SK-N-SH treated with all-trans-retinoic acid at 6 μM for 48 hours (cell line): ENCODE results near the gene FAM181B.

Experiments
- ATAC-seq: fragments of 200-7000 bp; cut with Tn5 transposase; 3 replicates; pipeline ENCODE4 v1.9.1; 2020; ENCODE audit warnings: mild to moderate bottlenecking, moderate library complexity
- ARNTL ChIP-seq: fragments of 450-650 bp; formaldehyde crosslinking; IDR thresholded peaks from 2 replicates; pipeline ENCODE4 v1.5.0; 2020; ENCODE audit warnings: low read depth, mild to moderate bottlenecking, moderate library complexity, borderline replicate concordance
- BACH2 ChIP-seq: fragments of 250-450 bp; sonication (Bioruptor Pico); IDR thresholded peaks from 2 replicates; pipeline ENCODE4 v1.9.0; 2021; ENCODE audit warnings: mild to moderate bottlenecking, borderline replicate concordance
- CREB5 ChIP-seq: fragments of 250-450 bp; sonication (Bioruptor Pico); IDR thresholded peaks from 2 replicates; pipeline ENCODE4 v1.5.1; 2020; ENCODE audit warnings: low read depth, mild to moderate bottlenecking, moderate library complexity
- CSDC2 ChIP-seq: fragments of 250-450 bp; sonication (Bioruptor Pico); IDR thresholded peaks from 2 replicates; pipeline ENCODE4 v1.5.0; 2020; ENCODE audit warnings: mild to moderate bottlenecking, moderate library complexity
- GLIS3 ChIP-seq: fragments of 250-450 bp; sonication (Bioruptor Pico); IDR thresholded peaks from 2 replicates; pipeline ENCODE4 v1.5.0; 2020; ENCODE audit warnings: mild to moderate bottlenecking, moderate library complexity
- ISL1 ChIP-seq: fragments of 250-450 bp; sonication (Bioruptor Pico); IDR thresholded peaks from 2 replicates; pipeline ENCODE4 v2.1.2; 2022; ENCODE audit warnings: mild to moderate bottlenecking, moderate library complexity
- POU6F1 ChIP-seq: fragments of 250-450 bp; sonication (Bioruptor Pico); IDR thresholded peaks from 2 replicates; pipeline ENCODE4 v1.8.0; 2021; ENCODE audit warnings: low read depth, mild to moderate bottlenecking, moderate library complexity, borderline replicate concordance
- PPARA ChIP-seq: fragments of 250-450 bp; sonication (Bioruptor Pico); IDR thresholded peaks from 2 replicates; pipeline ENCODE4 v1.5.0; 2020; ENCODE audit warnings: mild to moderate bottlenecking, borderline replicate concordance
- TOX ChIP-seq: fragments of 250-450 bp; sonication (Bioruptor Pico); IDR thresholded peaks from 2 replicates; pipeline ENCODE4 v1.8.0; 2021; ENCODE audit warnings: mild to moderate bottlenecking, moderate library complexity, borderline replicate concordance
- TSHZ2 ChIP-seq: fragments of 250-450 bp; sonication (Bioruptor Pico); IDR thresholded peaks from 2 replicates; pipeline ENCODE4 v1.5.0; 2020; ENCODE audit warnings: mild to moderate bottlenecking, moderate library complexity
- ZFP3 ChIP-seq: fragments of 250-450 bp; sonication (Bioruptor Pico); IDR thresholded peaks from 2 replicates; pipeline ENCODE4 v1.5.0; 2020; ENCODE audit warnings: mild to moderate bottlenecking, moderate library complexity
- ZFP30 ChIP-seq: fragments of 450-650 bp; formaldehyde crosslinking; IDR thresholded peaks from 2 replicates; pipeline ENCODE4 v1.5.0; 2022; ENCODE audit warnings: mild to moderate bottlenecking, moderate library complexity
- ZNF565 ChIP-seq: fragments of 450-650 bp; formaldehyde crosslinking; conservative IDR thresholded peaks from 2 replicates; pipeline ENCODE4 v1.5.0; 2020; ENCODE audit warnings: low read depth, mild to moderate bottlenecking, moderate library complexity
- ZNF70 ChIP-seq: fragments of 450-650 bp; formaldehyde crosslinking; IDR thresholded peaks from 2 replicates; pipeline ENCODE4 v1.5.0; 2020; ENCODE audit warnings: mild to moderate bottlenecking, moderate library complexity
- TF ChIP-seq, protein P1 (sequence below): fragments of 250-450 bp; sonication (Bioruptor Pico); IDR thresholded peaks from 2 replicates; pipeline ENCODE4 v1.5.1; 2021; ENCODE audit warnings: mild to moderate bottlenecking, moderate library complexity
- TF ChIP-seq, protein P2 (sequence below): fragments of 250-450 bp; sonication (Bioruptor Pico); IDR thresholded peaks from 2 replicates; pipeline ENCODE4 v1.8.0; 2020; ENCODE audit warnings: mild to moderate bottlenecking, moderate library complexity, borderline replicate concordance

FAM181B gene

GRCh38 chr11:82711648-82712047 is 22.0 kb downstream of the FAM181B start (continued):
- TF ChIP-seq POU6F1 (no peak), TSHZ2 (no peak), ZFP3 (CRISPR knock-in tag) (no peak)
- TF ChIP-seq, all 23 proteins: peak for 0

- TF ChIP-seq CSDC2 (CRISPR knock-in tag) (no peak), BACH2 (CRISPR knock-in tag) (no peak), TSHZ2 (no peak), ZNF70 (CRISPR knock-in tag) (no peak), ZFP30 (CRISPR knock-in tag) (no peak), CREB5 (CRISPR knock-in tag) (no peak), ARNTL (CRISPR knock-in tag) (no peak), TOX (CRISPR knock-in tag) (no peak), ISL1 (no peak), GLIS3 (no peak), POU6F1 (no peak), PPARA (CRISPR knock-in tag) (no peak), ZFP3 (CRISPR knock-in tag) (no peak), ZNF565 (CRISPR knock-in tag) (no peak)
- TF ChIP-seq, protein P1, sequence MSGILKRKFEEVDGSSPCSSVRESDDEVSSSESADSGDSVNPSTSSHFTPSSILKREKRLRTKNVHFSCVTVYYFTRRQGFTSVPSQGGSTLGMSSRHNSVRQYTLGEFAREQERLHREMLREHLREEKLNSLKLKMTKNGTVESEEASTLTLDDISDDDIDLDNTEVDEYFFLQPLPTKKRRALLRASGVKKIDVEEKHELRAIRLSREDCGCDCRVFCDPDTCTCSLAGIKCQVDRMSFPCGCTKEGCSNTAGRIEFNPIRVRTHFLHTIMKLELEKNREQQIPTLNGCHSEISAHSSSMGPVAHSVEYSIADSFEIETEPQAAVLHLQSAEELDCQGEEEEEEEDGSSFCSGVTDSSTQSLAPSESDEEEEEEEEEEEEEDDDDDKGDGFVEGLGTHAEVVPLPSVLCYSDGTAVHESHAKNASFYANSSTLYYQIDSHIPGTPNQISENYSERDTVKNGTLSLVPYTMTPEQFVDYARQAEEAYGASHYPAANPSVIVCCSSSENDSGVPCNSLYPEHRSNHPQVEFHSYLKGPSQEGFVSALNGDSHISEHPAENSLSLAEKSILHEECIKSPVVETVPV (CRISPR knock-in tag): no peak
- TF ChIP-seq, protein P2, sequence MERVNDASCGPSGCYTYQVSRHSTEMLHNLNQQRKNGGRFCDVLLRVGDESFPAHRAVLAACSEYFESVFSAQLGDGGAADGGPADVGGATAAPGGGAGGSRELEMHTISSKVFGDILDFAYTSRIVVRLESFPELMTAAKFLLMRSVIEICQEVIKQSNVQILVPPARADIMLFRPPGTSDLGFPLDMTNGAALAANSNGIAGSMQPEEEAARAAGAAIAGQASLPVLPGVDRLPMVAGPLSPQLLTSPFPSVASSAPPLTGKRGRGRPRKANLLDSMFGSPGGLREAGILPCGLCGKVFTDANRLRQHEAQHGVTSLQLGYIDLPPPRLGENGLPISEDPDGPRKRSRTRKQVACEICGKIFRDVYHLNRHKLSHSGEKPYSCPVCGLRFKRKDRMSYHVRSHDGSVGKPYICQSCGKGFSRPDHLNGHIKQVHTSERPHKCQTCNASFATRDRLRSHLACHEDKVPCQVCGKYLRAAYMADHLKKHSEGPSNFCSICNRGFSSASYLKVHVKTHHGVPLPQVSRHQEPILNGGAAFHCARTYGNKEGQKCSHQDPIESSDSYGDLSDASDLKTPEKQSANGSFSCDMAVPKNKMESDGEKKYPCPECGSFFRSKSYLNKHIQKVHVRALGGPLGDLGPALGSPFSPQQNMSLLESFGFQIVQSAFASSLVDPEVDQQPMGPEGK (CRISPR knock-in tag): no peak
- ATAC-seq: no peak
Measured at GRCh38 chr11:82703796-82704195, 29.9 kb downstream of the FAM181B start.
